HL-60 (cell line): ENCODE measurements around the gene RSKR.

Experiments
- CTCF ChIP-seq: IDR thresholded peaks from one replicate; pipeline ENCODE4 v1.5.1; 2011; ENCODE audit warnings: low read length, control low read depth, inconsistent platforms; ENCODE audit not compliant: insufficient read depth
- GABPA ChIP-seq: IDR thresholded peaks from 2 replicates; pipeline ENCODE4 v1.6.1; 2012; ENCODE audit warnings: low read depth
- POLR2AphosphoS5 ChIP-seq: IDR thresholded peaks from 2 replicates; pipeline ENCODE4 v1.6.1; 2012; ENCODE audit warnings: low read depth
- REST ChIP-seq: IDR thresholded peaks from 2 replicates; pipeline ENCODE4 v1.6.1; 2012; ENCODE audit warnings: low read depth; ENCODE audit not compliant: insufficient replicate concordance
- SPI1 ChIP-seq: IDR thresholded peaks from 2 replicates; pipeline ENCODE4 v1.6.1; 2012; ENCODE audit warnings: low read depth, mild to moderate bottlenecking, borderline replicate concordance

GRCh38 chr17:28578246-28579195 is 35.5 kb downstream of the RSKR start:
- TF ChIP-seq CTCF (no peak), REST (no peak), POLR2AphosphoS5 (no peak), GABPA (no peak), SPI1 (no peak)
